GM23338 (cell line): ENCODE measurements around the gene MAPK8. TPM values are rescaled to one million over a fixed set of nuclear protein-coding genes. Genes with fewer than 3 reads are reported as not detected.

Experiments
- CREB1 ChIP-seq: fragments of 250-450 bp; sonication (Bioruptor Pico); IDR thresholded peaks from 2 replicates; pipeline ENCODE4 v1.5.0; 2020; ENCODE audit warnings: low read depth, mild to moderate bottlenecking, moderate library complexity
- ETS1 ChIP-seq: IDR thresholded peaks from 2 replicates; pipeline ENCODE4 v1.6.1; 2016; ENCODE audit warnings: antibody characterized with exemption
- EZH2phosphoT487 ChIP-seq: fragments of 200-600 bp; sonication (generic); IDR thresholded peaks from one replicate; pipeline ENCODE4 v1.8.1; 2018; ENCODE audit warnings: antibody characterized with exemption; ENCODE audit not compliant: unreplicated experiment
- ZNF331 ChIP-seq: fragments of 250-450 bp; sonication (Bioruptor Pico); IDR thresholded peaks from 2 replicates; pipeline ENCODE4 v1.5.0; 2020; ENCODE audit warnings: low read depth, mild to moderate bottlenecking, moderate library complexity
- polyA plus RNA-seq: library from polyadenylated mRNA; unstranded; fragments of >200 nt; fragmentation: Nextera tagmentation; extraction: Ambion mirVana; gene quantifications from 2 replicates; pipeline ENCODE4 v1.2.1, GENCODE V29; 2016
- total RNA-seq: library from RNA; depleted of rRNA; stranded (reverse); fragments of >200 nt; shearing (Covaris generic); gene quantifications from 2 replicates; pipeline ENCODE4 v1.2.3, GENCODE V29; 2014
- TF ChIP-seq, protein P1 (sequence below): fragments of 250-450 bp; sonication (Bioruptor Pico); IDR thresholded peaks from 2 replicates; pipeline ENCODE4 v1.5.0; 2020; ENCODE audit warnings: mild to moderate bottlenecking, moderate library complexity
- TF ChIP-seq, protein P2 (sequence below): IDR thresholded peaks from one replicate; pipeline ENCODE4 v1.6.1; 2018; ENCODE audit warnings: antibody characterized with exemption; ENCODE audit not compliant: unreplicated experiment

The MAPK8 gene
- total and polyA plus RNA-seq, 2 experiments from 2014 or later: 52.4 to 73.6 TPM

- TF ChIP-seq, protein P1, sequence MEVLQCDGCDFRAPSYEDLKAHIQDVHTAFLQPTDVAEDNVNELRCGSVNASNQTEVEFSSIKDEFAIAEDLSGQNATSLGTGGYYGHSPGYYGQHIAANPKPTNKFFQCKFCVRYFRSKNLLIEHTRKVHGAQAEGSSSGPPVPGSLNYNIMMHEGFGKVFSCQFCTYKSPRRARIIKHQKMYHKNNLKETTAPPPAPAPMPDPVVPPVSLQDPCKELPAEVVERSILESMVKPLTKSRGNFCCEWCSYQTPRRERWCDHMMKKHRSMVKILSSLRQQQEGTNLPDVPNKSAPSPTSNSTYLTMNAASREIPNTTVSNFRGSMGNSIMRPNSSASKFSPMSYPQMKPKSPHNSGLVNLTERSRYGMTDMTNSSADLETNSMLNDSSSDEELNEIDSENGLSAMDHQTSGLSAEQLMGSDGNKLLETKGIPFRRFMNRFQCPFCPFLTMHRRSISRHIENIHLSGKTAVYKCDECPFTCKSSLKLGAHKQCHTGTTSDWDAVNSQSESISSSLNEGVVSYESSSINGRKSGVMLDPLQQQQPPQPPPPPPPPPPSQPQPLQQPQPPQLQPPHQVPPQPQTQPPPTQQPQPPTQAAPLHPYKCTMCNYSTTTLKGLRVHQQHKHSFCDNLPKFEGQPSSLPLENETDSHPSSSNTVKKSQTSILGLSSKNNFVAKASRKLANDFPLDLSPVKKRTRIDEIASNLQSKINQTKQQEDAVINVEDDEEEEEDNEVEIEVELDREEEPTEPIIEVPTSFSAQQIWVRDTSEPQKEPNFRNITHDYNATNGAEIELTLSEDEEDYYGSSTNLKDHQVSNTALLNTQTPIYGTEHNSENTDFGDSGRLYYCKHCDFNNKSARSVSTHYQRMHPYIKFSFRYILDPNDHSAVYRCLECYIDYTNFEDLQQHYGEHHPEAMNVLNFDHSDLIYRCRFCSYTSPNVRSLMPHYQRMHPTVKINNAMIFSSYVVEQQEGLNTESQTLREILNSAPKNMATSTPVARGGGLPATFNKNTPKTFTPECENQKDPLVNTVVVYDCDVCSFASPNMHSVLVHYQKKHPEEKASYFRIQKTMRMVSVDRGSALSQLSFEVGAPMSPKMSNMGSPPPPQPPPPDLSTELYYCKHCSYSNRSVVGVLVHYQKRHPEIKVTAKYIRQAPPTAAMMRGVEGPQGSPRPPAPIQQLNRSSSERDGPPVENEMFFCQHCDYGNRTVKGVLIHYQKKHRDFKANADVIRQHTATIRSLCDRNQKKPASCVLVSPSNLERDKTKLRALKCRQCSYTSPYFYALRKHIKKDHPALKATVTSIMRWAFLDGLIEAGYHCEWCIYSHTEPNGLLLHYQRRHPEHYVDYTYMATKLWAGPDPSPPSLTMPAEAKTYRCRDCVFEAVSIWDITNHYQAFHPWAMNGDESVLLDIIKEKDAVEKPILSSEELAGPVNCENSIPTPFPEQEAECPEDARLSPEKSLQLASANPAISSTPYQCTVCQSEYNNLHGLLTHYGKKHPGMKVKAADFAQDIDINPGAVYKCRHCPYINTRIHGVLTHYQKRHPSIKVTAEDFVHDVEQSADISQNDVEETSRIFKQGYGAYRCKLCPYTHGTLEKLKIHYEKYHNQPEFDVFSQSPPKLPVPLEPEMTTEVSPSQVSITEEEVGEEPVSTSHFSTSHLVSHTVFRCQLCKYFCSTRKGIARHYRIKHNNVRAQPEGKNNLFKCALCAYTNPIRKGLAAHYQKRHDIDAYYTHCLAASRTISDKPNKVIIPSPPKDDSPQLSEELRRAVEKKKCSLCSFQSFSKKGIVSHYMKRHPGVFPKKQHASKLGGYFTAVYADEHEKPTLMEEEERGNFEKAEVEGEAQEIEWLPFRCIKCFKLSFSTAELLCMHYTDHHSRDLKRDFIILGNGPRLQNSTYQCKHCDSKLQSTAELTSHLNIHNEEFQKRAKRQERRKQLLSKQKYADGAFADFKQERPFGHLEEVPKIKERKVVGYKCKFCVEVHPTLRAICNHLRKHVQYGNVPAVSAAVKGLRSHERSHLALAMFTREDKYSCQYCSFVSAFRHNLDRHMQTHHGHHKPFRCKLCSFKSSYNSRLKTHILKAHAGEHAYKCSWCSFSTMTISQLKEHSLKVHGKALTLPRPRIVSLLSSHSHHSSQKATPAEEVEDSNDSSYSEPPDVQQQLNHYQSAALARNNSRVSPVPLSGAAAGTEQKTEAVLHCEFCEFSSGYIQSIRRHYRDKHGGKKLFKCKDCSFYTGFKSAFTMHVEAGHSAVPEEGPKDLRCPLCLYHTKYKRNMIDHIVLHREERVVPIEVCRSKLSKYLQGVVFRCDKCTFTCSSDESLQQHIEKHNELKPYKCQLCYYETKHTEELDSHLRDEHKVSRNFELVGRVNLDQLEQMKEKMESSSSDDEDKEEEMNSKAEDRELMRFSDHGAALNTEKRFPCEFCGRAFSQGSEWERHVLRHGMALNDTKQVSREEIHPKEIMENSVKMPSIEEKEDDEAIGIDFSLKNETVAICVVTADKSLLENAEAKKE: no peak
- TF ChIP-seq CREB1 (no peak), ETS1 (no peak), ZNF331 (no peak), EZH2phosphoT487 (no peak)
- TF ChIP-seq, protein P2, sequence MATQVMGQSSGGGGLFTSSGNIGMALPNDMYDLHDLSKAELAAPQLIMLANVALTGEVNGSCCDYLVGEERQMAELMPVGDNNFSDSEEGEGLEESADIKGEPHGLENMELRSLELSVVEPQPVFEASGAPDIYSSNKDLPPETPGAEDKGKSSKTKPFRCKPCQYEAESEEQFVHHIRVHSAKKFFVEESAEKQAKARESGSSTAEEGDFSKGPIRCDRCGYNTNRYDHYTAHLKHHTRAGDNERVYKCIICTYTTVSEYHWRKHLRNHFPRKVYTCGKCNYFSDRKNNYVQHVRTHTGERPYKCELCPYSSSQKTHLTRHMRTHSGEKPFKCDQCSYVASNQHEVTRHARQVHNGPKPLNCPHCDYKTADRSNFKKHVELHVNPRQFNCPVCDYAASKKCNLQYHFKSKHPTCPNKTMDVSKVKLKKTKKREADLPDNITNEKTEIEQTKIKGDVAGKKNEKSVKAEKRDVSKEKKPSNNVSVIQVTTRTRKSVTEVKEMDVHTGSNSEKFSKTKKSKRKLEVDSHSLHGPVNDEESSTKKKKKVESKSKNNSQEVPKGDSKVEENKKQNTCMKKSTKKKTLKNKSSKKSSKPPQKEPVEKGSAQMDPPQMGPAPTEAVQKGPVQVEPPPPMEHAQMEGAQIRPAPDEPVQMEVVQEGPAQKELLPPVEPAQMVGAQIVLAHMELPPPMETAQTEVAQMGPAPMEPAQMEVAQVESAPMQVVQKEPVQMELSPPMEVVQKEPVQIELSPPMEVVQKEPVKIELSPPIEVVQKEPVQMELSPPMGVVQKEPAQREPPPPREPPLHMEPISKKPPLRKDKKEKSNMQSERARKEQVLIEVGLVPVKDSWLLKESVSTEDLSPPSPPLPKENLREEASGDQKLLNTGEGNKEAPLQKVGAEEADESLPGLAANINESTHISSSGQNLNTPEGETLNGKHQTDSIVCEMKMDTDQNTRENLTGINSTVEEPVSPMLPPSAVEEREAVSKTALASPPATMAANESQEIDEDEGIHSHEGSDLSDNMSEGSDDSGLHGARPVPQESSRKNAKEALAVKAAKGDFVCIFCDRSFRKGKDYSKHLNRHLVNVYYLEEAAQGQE: no peak
These were observed 9.8 kb upstream of the MAPK8 start (continued) for GRCh38 chr10:48296576-48297098.
